HepG2 (cell line): ENCODE measurements around the gene CCDC86. TPM values are rescaled to one million over a fixed set of nuclear protein-coding genes. Genes with fewer than 3 reads are reported as not detected.

Experiments
- ATAC-seq: fragments of 200-7000 bp; cut with Tn5 transposase; 3 replicates; pipeline ENCODE4 v1.9.1; 2020; ENCODE audit warnings: mild to moderate bottlenecking, moderate library complexity
- BruUV-seq: library from RNA; stranded (reverse); fragments of 400-500 nt; replicated peaks from 2 replicates; lab custom pipeline; 2021; lab: Mats Ljungman, UMichigan
- CTCF ChIA-PET: fragments of 300-600 bp; formaldehyde crosslinking; extraction: SDS; loops from one replicate; lab custom pipeline; 2021; ENCODE audit warnings: low total read pairs, inconsistent platforms, low intra/inter-chr PET ratio; lab: Yijun Ruan, JAX
- POLR2A ChIA-PET: fragments of 350-600 bp; sonication (Branson Sonifier 250); formaldehyde crosslinking; loops from one replicate; lab custom pipeline; 2020; ENCODE audit warnings: antibody characterized with exemption, inconsistent platforms; lab: Yijun Ruan, JAX
- DNase-seq: peaks from one replicate; pipeline ENCODE4 v3.0.0-alpha.2; 2015; ENCODE audit warnings: low spot score
- FAIRE-seq: peaks from 3 replicates; lab custom pipeline; 2011; peaks lifted over from hg19 to GRCh38; lab: Jason Lieb, UNC
- H2AFZ ChIP-seq: one replicate; pipeline ENCODE4 v1.6.1; 2011; ENCODE audit warnings: low read length, inconsistent platforms
- H3K27ac ChIP-seq: fragments of 300-600 bp; 3 replicates; pipeline ENCODE4 v1.8.0; 2011; ENCODE audit warnings: mixed run types, mild to moderate bottlenecking, mixed read lengths, low read length, inconsistent platforms; ENCODE audit not compliant: insufficient read depth; ENCODE audit errors: extremely low read length
- H3K27me3 ChIP-seq, 2 experiments: fragments of 200-600 bp in 1 of 2; 2 replicates in 1 of 2; 3 replicates in 1 of 2; pipeline versions ENCODE4 v1.6.0 to v1.8.0; 2011; ENCODE audit warnings: low read length in 2 of 2, mild to moderate bottlenecking in 2 of 2, moderate library complexity in 2 of 2, inconsistent platforms in 1 of 2; ENCODE audit not compliant: insufficient read depth in 2 of 2, control insufficient read depth in 1 of 2
- H3K36me3 ChIP-seq, 2 experiments: fragments of 200-600 bp in 1 of 2; replicated peaks in 1 of 2; 2 replicates in 1 of 2; 3 replicates in 1 of 2; pipeline versions ENCODE4 v1.5.1 to v1.8.0; 2011; ENCODE audit warnings: low read length in 2 of 2, inconsistent platforms in 1 of 2; ENCODE audit not compliant: insufficient read depth in 2 of 2, control insufficient read depth in 1 of 2
- H3K4me1 ChIP-seq: 2 replicates; pipeline ENCODE4 v1.5.1; 2012; ENCODE audit warnings: low read length, inconsistent platforms; ENCODE audit not compliant: insufficient read depth
- H3K4me2 ChIP-seq: 2 replicates; pipeline ENCODE4 v1.6.0; 2011; ENCODE audit warnings: low read depth, low read length, inconsistent platforms
- H3K4me3 ChIP-seq, 3 experiments: fragments of 200-600 bp in 1 of 3; sonication (generic), shearing (Covaris generic) in 1 of 3; replicated peaks in 1 of 3; 2 replicates each; pipeline ENCODE4 v1.5.1; 2011 to 2016; ENCODE audit warnings: low read length in 3 of 3, inconsistent platforms in 2 of 3, low read depth in 2 of 3, mild to moderate bottlenecking in 2 of 3, control low read depth in 1 of 3, mixed read lengths in 1 of 3; ENCODE audit not compliant: insufficient read depth in 1 of 3
- H3K79me2 ChIP-seq: one replicate; pipeline ENCODE4 v1.6.1; 2011; ENCODE audit warnings: low read length, inconsistent platforms; ENCODE audit not compliant: insufficient read depth
- H3K9ac ChIP-seq: 2 replicates; pipeline ENCODE4 v1.6.0; 2011; ENCODE audit warnings: mild to moderate bottlenecking, low read depth, low read length, inconsistent platforms; ENCODE audit not compliant: insufficient read depth
- H3K9me3 ChIP-seq: 2 replicates; pipeline ENCODE4 v1.5.1; 2012; ENCODE audit warnings: mild to moderate bottlenecking, low read length
- H4K20me1 ChIP-seq: 2 replicates; pipeline ENCODE4 v1.6.0; 2011; ENCODE audit warnings: inconsistent platforms, mild to moderate bottlenecking, low read length, moderate library complexity; ENCODE audit not compliant: insufficient read depth
- ARHGAP35 ChIP-seq: sonication (generic); formaldehyde crosslinking; IDR thresholded peaks from 2 replicates; pipeline ENCODE4 v1.9.0; 2022; ENCODE audit warnings: mild to moderate bottlenecking, inconsistent platforms, moderate library complexity, missing genetic modification reagents, borderline replicate concordance
- CHCHD3 ChIP-seq: sonication (generic); formaldehyde crosslinking; IDR thresholded peaks from 2 replicates; pipeline ENCODE4 v1.8.0; 2022; ENCODE audit warnings: mild to moderate bottlenecking, missing genetic modification reagents, moderate library complexity
- GATAD1 ChIP-seq: IDR thresholded peaks from 2 replicates; pipeline ENCODE4 v1.6.1; 2016; ENCODE audit warnings: missing genetic modification reagents, missing compliant biosample characterization
- NFKB2 ChIP-seq: sonication (generic); formaldehyde crosslinking; IDR thresholded peaks from 2 replicates; pipeline ENCODE4 v1.4.0; 2020; ENCODE audit warnings: missing genetic modification reagents, borderline replicate concordance
- NR2F1 ChIP-seq, 2 experiments: fragments of 450-650 bp in 1 of 2; formaldehyde crosslinking in 1 of 2; IDR thresholded peaks; 2 replicates each; pipeline versions ENCODE4 v1.5.0 to v1.6.1; 2016 to 2020; ENCODE audit warnings: mild to moderate bottlenecking in 1 of 2, missing compliant biosample characterization in 1 of 2, missing genetic modification reagents in 1 of 2, moderate library complexity in 1 of 2
- NR2F6 ChIP-seq, 2 experiments: IDR thresholded peaks; 2 replicates each; pipeline ENCODE4 v1.6.1; 2016; ENCODE audit warnings: antibody characterized with exemption in 1 of 2, mild to moderate bottlenecking in 1 of 2
- NRL ChIP-seq: sonication (generic); formaldehyde crosslinking; IDR thresholded peaks from 2 replicates; pipeline ENCODE4 v1.5.0; 2020; ENCODE audit warnings: missing genetic modification reagents, mild to moderate bottlenecking, moderate library complexity, borderline replicate concordance
- POLR2AphosphoS2 ChIP-seq: IDR thresholded peaks from 2 replicates; pipeline ENCODE4 v1.6.1; 2011; ENCODE audit warnings: low read depth, low read length, improper control_type of control experiment
- SMAD9 ChIP-seq: sonication (generic); formaldehyde crosslinking; IDR thresholded peaks from 2 replicates; pipeline ENCODE4 v1.5.1; 2020; ENCODE audit warnings: mild to moderate bottlenecking, missing genetic modification reagents
- SMYD3 ChIP-seq: sonication (generic); formaldehyde crosslinking; IDR thresholded peaks from 2 replicates; pipeline ENCODE4 v1.8.1; 2023; ENCODE audit warnings: mild to moderate bottlenecking, missing genetic modification reagents
- SRY ChIP-seq: sonication (generic); formaldehyde crosslinking; IDR thresholded peaks from 2 replicates; pipeline ENCODE4 v1.8.0; 2022; ENCODE audit warnings: mild to moderate bottlenecking, missing genetic modification reagents
- ZFP37 ChIP-seq: sonication (generic); formaldehyde crosslinking; IDR thresholded peaks from 2 replicates; pipeline ENCODE4 v1.4.0; 2020; ENCODE audit warnings: missing genetic modification reagents, borderline replicate concordance
- ZNF235 ChIP-seq: sonication (generic); formaldehyde crosslinking; IDR thresholded peaks from 2 replicates; pipeline ENCODE4 v1.8.1; 2023; ENCODE audit warnings: mild to moderate bottlenecking, missing genetic modification reagents, borderline replicate concordance
- ZNF3 ChIP-seq: IDR thresholded peaks from 2 replicates; pipeline ENCODE4 v1.7.0; 2017; ENCODE audit warnings: inconsistent platforms
- ZNF567 ChIP-seq: sonication (generic); formaldehyde crosslinking; IDR thresholded peaks from 2 replicates; pipeline ENCODE4 v1.8.1; 2023; ENCODE audit warnings: mild to moderate bottlenecking, missing genetic modification reagents, borderline replicate concordance
- ZNF703 ChIP-seq: sonication (generic); formaldehyde crosslinking; IDR thresholded peaks from 2 replicates; pipeline ENCODE4 v1.5.1; 2020; ENCODE audit warnings: missing genetic modification reagents, mild to moderate bottlenecking, moderate library complexity, borderline replicate concordance
- ZSCAN9 ChIP-seq: IDR thresholded peaks from 2 replicates; pipeline ENCODE4 v1.6.1; 2016; ENCODE audit warnings: borderline replicate concordance
- WGBS: methylation state at CpG from one replicate; pipeline ENCODE4 v1.1.6; 2017; ENCODE audit warnings: low lambda C conversion rate; 5-methylcytosine and 5-hydroxymethylcytosine counted together
- in situ Hi-C: cut with HindIII; loops from 2 replicates; pipeline ENCODE4 v1.10.0; 2017; ENCODE audit warnings: low pct_unique_long_range_greater_than_20kb; ENCODE audit not compliant: extremely low pct_ligation_motif_present
- intact Hi-C: fragments of 100-400 bp; cut with micrococcal nuclease; formaldehyde crosslinking; loops from one replicate; pipeline ENCODE4 v1.10.0; 2022; ENCODE audit not compliant: unreplicated experiment
- polyA plus RNA-seq, 8 experiments: library from polyadenylated mRNA; depleted of rRNA in 3 of 8; stranded (reverse) in 7 of 8; unstranded in 1 of 8; fragments of >200 nt; fragmentation: Illumina TruSeq in 4 of 8; extraction: Trizol in 4 of 8; gene quantifications; 2 replicates each; pipeline versions ENCODE4 v1.2.1 to v1.2.3, GENCODE V29; 2011 to 2016; ENCODE audit warnings: low read depth in 4 of 8, missing spikeins in 1 of 8, mixed read lengths in 1 of 8; ENCODE audit not compliant: insufficient read depth in 1 of 8
- total RNA-seq, 5 experiments: library from RNA; depleted of rRNA; stranded (reverse); fragments of >200 nt; fragmentation: Illumina TruSeq; extraction: Trizol; gene quantifications; 2 replicates each; pipeline ENCODE4 v1.2.3, GENCODE V29; 2016; ENCODE audit warnings: low read depth in 1 of 5

The CCDC86 gene
- total and polyA plus RNA-seq, 2 of the 13 experiments (the other 11 are each of a cell fraction or from before 2014, with no cell fraction given) = 33.8 to 37.6 TPM

DNA sequence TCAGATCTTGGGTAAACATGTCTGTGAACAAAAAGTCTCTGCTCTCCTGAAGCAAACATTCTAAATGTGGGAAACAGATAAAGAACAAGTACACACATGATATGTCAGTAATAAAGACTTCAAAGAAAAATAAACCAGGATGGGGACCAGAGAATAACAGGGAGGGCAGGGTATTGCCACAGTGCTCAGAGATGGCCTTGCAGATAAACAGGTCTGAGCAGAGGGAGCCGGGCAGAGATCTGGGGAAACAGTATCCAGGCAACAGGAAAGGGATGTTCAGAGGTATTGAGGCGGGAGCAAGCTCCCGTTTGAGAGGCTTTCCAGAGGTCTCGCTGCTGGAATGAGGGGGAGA, 2.9 kb downstream of the CCDC86 start (continued):
- TF ChIP-seq ZNF3 (CRISPR knock-in tag) (no peak), NR2F6 (IDR thresholded peaks at IDR 0.05) (peak; percentile 84), NR2F6 (CRISPR knock-in tag; IDR thresholded peaks at IDR 0.05) (peak; percentile 73), ZNF567 (CRISPR knock-in tag) (no peak), ZNF703 (CRISPR knock-in tag) (no peak), ARHGAP35 (CRISPR knock-in tag) (no peak), POLR2AphosphoS2 (no peak), GATAD1 (CRISPR knock-in tag) (no peak), ZFP37 (CRISPR knock-in tag) (no peak), ZNF235 (CRISPR knock-in tag) (no peak), ZSCAN9 (CRISPR knock-in tag) (peak; percentile 75; the same call in 1 of the 2 replicates), CHCHD3 (CRISPR knock-in tag) (no peak)

DNA sequence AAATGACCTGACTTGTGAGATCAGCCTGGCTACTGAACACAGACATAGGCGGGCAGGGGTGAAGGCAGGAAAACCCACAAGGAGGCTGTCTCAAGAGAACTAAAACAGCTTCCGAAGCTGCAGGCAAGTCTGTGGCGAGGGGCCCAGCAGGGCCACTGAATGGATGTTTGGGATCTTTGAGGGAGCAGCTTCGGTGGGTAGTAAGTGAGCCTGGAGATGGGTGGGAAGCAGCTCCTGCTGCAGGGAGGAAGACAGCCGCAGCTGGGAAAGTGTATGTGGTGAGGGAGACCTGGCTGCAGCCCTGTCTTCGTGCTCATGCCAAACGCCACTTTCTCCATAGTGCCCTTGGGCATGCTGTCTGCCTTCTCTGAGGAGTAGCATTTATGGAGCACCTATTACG, 3.4 kb downstream of the CCDC86 start:
- ChIA-PET POLR2A (interaction anchor here (3.0 kb wide), 1 partner anchor 10 kb away, joined by 26 read pairs; the partner anchor contains the start of gene PTGDR2), CTCF (no interaction called here)
- DNase-seq (no peak), ATAC-seq (no peak)
- intact Hi-C loops = loop anchor here (1.0 to 2.0 kb wide), 2 partner anchors 11 to 35 kb away; no protein-coding TSS in a partner anchor
- Histone ChIP-seq H3K4me3 (peak overlapping the region in 2 of 3 experiments; percentile 26 to 41; a peak in 4 of 6 replicates), H3K9ac (no peak overlapping the region), H2AFZ (no peak overlapping the region), H3K27ac (peak overlapping the region; percentile 36), H3K27me3 (no peaks in the 10 kb centered on the region; a peak in 1 of 5 replicates)
- 92% methylated on average over 8 of the region's 8 CpGs for WGBS
- TF ChIP-seq SRY (0 out of 2 replicates have a peak, but pooled peaks have one; percentile 9), NRL (CRISPR knock-in tag) (peak; percentile 23; the same call in 1 of the 2 replicates), NR2F1 (CRISPR knock-in tag; IDR thresholded peaks at IDR 0.05) (no peak), SMAD9 (no peak), NFKB2 (CRISPR knock-in tag) (0 out of 2 replicates have a peak, but pooled peaks have one; percentile 41), SMYD3 (CRISPR knock-in tag) (no peak)
- TF ChIP-seq, all 625 proteins: peak for 3
- peaks cover 41% of the 10 kb centered on the region for H3K4me1 ChIP-seq
- FAIRE-seq = no peak
- in situ Hi-C loops = no loop called here
- H3K4me2 ChIP-seq = peak overlapping the region; percentile 86
- H3K36me3 ChIP-seq = peaks cover 21 to 36% of the 10 kb centered on the region in 2 experiments
- peaks cover 50% of the 10 kb centered on the region for H3K79me2 ChIP-seq
- no TSS peak for BruUV-seq
- H4K20me1 ChIP-seq = peaks cover 13% of the 10 kb centered on the region; the same call in 1 of the 2 replicates
- no peaks in the 10 kb centered on the region for H3K9me3 ChIP-seq
